C4-2B (cell line): ENCODE measurements around the gene SNTG2.

Source experiments
- ZFX ChIP-seq: fragments of 450-650 bp; IDR thresholded peaks from 2 replicates; pipeline ENCODE4 v1.6.1; 2017
- TF ChIP-seq, protein P1 (sequence below): fragments of 450-650 bp; conservative IDR thresholded peaks from 2 replicates; pipeline ENCODE4 v1.5.1; 2017; ENCODE audit warnings: mild to moderate bottlenecking

DNA sequence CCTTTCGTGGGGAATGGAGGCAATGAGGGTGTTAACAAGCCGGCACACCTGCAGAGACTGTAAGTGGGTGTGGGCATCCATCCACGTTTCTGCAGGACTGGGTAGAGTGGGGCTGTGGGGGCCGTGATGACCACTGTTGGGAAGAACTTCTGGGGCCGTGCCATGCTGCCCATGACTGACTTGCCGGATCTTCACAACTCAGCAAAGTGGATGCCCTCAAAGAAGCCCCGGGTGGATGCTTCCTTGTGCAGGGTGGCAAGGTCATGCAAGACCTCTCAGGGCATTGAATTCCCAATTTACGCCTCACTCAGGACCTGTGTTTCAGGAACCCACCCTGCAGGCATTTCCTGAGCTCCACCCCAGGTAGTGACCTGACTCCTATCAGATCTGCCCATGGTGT lies 319.2 kb downstream of the SNTG2 start:
- TF ChIP-seq, protein P1, sequence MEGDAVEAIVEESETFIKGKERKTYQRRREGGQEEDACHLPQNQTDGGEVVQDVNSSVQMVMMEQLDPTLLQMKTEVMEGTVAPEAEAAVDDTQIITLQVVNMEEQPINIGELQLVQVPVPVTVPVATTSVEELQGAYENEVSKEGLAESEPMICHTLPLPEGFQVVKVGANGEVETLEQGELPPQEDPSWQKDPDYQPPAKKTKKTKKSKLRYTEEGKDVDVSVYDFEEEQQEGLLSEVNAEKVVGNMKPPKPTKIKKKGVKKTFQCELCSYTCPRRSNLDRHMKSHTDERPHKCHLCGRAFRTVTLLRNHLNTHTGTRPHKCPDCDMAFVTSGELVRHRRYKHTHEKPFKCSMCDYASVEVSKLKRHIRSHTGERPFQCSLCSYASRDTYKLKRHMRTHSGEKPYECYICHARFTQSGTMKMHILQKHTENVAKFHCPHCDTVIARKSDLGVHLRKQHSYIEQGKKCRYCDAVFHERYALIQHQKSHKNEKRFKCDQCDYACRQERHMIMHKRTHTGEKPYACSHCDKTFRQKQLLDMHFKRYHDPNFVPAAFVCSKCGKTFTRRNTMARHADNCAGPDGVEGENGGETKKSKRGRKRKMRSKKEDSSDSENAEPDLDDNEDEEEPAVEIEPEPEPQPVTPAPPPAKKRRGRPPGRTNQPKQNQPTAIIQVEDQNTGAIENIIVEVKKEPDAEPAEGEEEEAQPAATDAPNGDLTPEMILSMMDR, result no peak
- TF ChIP-seq ZFX, result no peak
